HK-2 (cell line): ENCODE data around the gene PTPRU.
"Not testable (repeated sequence)": the region's sequence is repeated elsewhere in the genome, so short reads cannot be mapped to it uniquely, and the experiment has no call there.

ENCODE experiments used
- DNase-seq: peaks from one replicate; pipeline ENCODE4 v3.0.0-alpha.2; 2018; ENCODE audit not compliant: unreplicated experiment

PTPRU gene

GRCh38 chr1:29222260-29222659 is 14.1 kb upstream of the PTPRU start:
- DNase-seq = not testable (repeated sequence)

GRCh38 chr1:29222686-29223085 is 13.6 kb upstream of the PTPRU start:
- DNase-seq = no peak

DNA sequence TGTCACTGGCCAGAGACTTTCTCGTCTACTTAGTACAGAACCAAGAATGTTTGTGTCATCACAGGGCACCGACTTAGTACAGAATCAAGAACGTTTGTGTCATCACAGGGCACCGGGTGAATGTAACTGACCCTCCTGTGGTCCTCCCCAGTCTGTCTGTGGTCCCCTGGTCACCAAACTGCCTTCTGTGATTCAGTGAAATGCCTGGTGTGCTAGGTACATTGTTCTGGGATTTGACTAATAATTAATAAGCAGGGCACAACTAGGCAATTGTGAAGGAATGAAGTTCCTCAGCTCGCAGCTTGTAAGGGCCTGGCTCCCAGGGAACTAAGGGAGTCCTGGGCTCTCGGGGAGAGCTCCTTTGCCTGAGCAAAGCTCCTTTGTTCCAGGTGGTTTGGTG is 12.8 kb upstream of the PTPRU start:
- DNase-seq = no peak

DNA sequence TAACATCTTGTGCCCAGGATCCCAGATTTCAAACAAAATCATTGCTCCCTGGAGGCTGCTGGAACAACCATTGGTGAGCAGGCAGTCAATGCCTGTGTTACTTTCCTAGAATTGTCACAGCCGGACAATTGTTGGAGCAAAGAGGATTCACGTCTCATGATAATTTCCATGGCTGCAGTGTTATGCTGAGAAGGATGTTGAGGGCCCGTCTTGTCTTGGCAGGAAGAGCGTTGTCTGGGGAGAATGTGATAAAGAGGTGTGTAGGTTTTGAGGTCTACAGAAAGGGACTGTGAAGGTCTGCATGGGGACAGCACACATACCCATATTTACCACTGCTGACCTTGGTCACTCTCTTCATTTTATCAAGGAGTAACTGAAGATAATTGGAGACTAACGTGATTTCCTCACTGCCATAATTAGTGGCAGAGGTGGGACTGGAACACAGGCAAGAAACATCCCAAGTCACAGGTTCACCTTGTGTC is 11.9 kb upstream of the PTPRU start:
- DNase-seq = no peak

- no peak for DNase-seq
These were observed 11.0 kb upstream of the PTPRU start for GRCh38 chr1:29225361-29225760.

GRCh38 chr1:29227511-29227910 is 8.8 kb upstream of the PTPRU start:
- no peak for DNase-seq

DNA sequence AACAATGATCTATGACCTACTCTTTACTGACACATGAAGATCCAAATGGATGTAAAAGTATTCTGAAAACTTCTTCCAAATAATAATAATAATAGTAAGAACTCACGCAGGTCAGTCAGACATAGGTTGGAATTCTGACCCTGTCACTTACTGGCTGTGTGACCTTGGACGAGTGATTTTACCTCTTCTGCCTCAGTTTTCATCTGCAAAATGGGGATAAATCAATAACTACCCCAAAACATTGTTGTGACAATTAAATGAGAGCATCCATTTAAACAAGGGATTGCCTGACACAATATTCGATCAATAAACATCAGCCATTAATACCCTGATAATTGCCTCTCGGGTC is 6.1 kb upstream of the PTPRU start:
- DNase-seq = no peak

DNA sequence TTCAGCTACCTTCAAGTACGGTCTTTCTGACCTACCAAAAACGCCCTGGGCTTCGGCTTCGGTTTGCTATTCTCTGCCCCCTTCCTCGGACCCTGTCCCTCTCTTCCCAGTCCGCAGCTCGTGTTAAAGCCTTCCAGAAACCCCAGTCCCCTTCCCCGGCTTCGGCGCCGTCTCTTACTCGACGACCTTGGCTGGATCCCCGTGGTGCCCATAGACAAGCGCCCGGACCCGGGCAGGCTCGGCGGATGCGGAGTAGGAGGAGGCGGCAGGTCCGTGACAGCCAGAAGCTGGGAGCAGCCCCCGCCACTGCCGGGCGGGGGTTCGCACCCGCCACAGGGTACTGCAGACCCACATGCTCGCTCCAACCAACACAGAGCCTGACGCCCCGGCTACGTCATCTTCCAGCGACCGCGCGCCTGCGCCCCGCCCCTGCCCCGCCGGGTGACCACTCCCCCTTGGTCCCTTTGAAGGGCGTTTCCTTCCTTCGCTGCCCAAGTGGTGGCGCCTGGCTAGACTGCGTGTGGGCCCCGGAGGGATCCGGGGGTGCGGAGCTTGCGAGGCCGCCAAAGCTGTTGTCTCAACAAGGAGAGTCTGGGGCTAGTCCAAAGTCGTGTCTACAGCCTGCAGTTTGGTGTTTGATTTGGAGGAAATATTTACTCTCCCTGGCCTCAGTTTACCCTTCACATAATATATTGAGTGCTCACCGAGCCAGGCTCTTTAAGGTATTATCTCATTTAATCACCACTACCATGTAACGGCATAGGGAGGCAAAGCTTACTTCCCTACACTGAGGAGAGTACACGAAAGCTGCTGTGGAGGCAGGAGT is 5.6 kb upstream of the PTPRU start, which contains the start of gene MECR:
Gene MECR, minus strand, starts transcription at position 382 of the 826 bp plus-strand sequence. Its CDS starts 28 bp downstream, at position 354.
- peak; percentile 94 for DNase-seq

GRCh38 chr1:29232387-29232786 is 3.9 kb upstream of the PTPRU start:
- DNase-seq = no peak

- DNase-seq = no peak
These were observed 2.6 kb upstream of the PTPRU start for GRCh38 chr1:29233693-29234092.

- DNase-seq = no peak
These were observed 1.9 kb upstream of the PTPRU start for GRCh38 chr1:29234471-29234870.

- DNase-seq = not testable (repeated sequence)
These were observed 1.4 kb upstream of the PTPRU start for GRCh38 chr1:29234881-29235280.

GRCh38 chr1:29236712-29237128 is 398 bp downstream of the PTPRU start:
- DNase-seq = no peak

- peak; percentile 31 for DNase-seq
These were observed 953 bp downstream of the PTPRU start for GRCh38 chr1:29237129-29237821.

DNA sequence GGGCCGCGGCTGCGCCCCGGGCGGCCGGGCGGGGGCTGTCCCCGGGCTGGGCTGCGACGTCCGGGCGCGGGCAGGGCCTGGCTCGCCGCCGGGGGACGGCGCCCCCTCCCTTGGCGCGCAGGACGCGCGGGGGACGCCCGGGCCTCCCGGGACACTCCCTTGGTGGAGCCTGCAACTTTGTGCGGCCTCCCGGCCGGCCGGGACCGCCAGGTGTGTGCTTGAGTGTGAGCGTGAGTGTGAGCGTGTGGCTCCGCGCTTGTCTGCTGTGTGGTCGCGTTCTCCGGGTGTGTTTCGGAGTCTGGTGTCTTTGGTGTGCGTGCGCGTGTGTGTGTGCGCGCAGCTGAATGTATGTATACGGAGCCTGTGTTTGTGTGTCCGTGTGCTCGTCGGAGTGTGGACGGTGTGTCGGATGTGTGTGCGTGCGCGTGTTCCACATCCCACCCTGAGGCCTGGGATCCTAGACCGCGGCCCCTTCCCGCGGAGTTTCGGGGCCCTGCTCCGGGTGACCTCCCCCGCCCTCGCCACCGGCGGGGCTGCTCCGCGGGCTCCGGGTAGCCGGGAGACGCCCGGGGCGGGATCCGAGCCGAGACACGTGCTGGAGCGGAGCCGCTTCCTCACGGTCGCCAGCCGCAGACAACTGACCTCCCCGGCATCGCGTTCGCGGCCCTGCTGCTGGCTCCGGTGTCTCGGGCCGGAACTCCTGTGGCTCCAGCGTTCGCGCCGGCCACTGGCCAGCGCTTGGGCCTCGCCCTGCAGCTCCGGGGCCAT is 1.7 kb downstream of the PTPRU start:
- DNase-seq = no peak

GRCh38 chr1:29238620-29239002 is 2.3 kb downstream of the PTPRU start:
- no peak for DNase-seq

- no peak for DNase-seq
These were observed 2.8 kb downstream of the PTPRU start for GRCh38 chr1:29239142-29239541.

DNA sequence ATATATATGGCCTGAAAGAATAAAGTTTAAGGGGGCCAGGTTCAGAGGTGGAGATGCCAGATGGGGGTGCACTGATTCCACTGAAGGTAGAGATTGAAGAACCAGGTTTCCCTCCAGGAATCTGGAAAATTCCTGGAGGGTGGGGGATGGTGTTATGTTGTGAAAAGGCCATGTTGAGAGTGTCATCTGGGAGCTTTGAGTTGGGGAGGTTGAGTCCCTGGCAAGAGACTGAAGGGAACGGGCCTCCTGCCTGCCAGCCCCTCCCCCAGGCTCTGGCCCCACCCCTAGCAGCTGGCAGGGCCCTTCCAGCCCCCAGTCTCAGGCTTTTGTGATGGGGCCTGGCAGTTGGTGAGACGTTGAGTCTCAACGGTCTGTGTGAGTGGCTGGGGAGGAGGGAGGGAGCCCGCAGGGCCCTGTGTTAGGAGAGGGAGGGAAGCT is 4.1 kb downstream of the PTPRU start:
- no peak for DNase-seq

DNA sequence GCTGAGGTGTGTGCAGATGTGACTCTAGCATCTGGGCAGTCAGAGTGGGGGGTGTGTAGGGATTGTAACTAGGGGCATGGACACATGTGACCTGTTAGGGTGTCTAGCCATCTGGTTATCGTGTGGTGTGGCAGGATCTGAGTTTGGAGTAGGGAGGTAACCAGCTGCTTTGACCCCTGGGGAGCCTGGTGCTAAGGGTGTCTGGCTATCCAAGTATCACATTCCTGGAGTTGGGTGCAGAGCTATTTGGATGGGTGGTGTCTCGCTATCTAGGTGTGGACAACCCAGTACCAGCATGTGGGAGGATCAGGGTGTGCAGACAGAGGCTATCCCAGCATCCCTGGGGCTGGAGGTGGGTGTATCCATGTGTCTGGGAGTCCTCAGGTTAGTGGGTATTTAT is 4.7 kb downstream of the PTPRU start:
- DNase-seq = no peak

DNA sequence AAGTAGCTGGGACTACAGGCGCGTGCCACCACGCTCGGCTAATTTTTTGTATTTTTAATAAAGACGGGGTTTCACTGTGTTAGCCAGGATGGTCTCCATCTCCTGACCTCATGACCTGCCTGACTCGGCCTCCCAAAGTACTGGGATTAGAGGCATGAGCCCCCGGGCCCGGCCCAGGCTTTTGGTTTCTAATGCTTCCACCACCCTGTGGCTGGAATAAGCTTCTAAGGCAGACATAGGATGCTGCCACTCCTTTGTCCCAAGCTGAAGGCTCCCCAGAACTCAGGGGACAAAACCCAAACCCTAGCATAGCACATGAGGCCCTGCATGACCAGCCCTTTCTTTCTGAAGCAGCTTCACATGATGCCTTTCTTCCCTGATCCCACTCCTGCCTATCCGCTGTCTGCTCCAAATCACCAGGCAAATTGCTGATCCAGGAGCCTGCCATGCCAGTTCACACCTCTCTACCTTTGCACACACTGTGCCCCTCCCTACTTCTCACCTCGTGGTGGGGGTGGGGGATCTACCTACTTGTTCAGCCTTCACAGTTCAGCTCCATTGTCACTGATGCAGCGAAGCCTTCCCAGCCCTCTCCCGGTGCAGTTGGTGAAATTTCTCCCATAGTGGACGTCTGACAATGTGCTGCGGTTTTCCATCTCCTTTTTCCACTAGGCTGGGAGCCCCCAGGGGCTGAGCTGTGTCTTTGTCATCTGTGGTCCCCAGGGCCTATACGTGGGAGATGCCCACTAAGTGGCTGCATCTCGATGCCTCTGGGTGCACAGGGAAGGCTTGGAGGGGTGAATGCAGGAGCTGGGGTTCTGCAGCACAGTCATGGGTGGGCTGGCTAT is 6.9 kb downstream of the PTPRU start:
- no peak for DNase-seq

DNA sequence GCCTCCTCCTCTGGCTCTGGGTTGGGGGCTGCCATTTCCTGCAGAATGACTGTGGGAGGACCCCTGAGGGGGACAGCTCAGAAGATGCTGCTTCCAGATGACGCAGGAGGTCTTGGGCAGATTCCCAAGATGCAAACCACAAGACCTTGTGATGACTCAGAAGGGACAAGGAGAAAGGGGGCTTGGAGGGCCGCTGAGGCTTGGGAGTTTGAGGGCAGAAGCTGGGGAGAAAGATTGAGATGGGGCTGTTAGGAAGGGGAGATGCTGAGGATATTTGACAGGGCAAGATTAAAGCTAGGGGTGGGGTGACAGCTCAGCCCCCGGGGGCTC is 7.5 kb downstream of the PTPRU start:
- DNase-seq = no peak

GRCh38 chr1:29245261-29245660 is 8.9 kb downstream of the PTPRU start:
- no peak for DNase-seq
